GM12872 (cell line): Measurements from ENCODE around the gene TRIM72.

ENCODE experiments used
- CTCF ChIP-seq: IDR thresholded peaks from 3 replicates; pipeline ENCODE4 v1.5.1; 2011; ENCODE audit warnings: low read depth, mild to moderate bottlenecking, low read length, moderate library complexity; ENCODE audit not compliant: insufficient read depth

The TRIM72 gene

DNA sequence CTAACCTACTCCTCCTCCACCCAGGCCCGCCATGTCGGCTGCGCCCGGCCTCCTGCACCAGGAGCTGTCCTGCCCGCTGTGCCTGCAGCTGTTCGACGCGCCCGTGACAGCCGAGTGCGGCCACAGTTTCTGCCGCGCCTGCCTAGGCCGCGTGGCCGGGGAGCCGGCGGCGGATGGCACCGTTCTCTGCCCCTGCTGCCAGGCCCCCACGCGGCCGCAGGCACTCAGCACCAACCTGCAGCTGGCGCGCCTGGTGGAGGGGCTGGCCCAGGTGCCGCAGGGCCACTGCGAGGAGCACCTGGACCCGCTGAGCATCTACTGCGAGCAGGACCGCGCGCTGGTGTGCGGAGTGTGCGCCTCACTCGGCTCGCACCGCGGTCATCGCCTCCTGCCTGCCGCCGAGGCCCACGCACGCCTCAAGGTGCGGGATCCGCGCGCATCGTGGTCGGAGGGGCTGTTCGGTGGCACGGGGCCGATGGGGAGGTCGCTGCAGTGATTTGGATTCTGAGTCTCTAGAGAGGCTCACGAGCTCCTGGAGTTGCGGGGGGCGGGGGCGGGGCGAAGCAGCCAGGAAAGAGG is 878 bp downstream of the TRIM72 start:
- no peak for TF ChIP-seq CTCF

DNA sequence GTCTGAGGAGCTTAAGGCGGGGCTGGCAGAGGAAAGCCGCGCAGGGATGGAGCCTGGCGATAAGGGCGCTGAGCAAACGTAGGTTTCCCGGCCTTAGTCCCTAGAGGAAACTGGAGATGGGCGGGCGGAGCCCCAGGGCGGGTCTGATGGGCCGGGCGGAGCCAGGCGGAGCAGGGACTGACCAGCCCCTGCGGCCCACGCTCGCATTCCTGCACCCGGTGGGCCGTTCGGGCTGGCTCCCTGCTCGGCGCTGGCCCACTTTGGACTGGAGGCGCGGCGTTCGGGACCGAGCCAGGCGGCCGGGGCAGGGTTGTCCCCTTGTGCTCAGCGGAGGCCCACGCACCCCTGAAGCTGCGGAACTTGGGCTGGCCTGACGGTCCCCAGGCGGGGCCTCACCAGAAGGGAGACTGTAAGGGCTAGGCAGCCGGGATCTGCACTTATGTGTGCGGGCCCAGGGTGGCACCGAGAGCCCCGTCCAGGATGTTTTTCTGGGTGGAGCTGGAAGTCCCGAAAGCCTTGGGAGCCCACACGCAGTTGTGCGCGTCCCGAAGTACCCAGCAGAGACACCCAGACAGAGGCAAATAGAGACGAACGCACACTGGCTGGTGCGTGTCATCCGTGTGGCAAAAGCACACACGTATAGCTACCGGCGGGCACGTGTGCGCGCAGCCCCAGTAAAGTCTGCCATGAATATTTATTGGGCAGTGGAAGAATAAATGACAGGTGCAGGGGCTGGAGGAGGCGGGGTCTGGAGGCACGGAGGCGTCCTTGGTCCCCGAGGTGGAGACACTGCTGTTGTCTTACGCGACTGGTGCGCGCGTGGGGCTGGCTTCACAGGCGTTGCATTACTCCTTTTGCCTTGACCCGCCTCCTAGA is 1.6 kb downstream of the TRIM72 start:
- no peak for TF ChIP-seq CTCF

DNA sequence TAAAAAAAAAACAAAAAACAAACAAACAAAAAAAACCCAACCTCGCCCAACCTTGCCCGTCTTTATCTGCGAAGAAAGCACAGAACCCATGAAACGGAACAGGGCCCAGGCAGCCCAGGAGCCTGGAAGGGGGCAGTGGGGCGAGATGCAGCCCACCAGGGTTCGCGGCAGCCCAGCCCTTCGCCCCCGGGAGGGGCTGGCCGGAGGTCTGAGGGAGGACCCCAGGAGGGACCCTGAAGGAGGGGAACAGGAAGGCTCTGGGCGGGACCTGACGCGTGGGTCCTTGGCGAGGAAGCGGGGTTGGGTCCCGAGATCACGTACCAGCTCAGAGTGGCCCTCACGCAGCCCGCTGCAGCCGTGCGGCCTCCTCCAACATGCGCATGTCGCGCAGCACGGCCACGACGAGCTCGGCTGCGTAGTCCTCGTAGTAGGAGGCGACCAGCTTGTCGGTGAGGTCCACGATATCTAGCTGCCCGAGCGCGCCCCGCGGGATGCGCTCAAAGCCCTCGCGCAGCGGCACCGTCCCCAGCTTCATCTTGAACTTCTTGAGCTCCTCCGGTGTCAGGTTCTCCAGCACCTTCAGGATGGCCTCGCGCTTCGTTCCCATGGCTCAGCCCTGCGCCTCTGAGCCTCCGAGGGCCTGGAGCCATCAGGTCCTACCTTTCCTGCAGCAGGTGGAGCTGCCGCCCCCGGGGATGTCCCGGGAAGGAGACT is 2.7 kb downstream of the TRIM72 start, which contains the start of gene PYDC1:
PYDC1 (minus strand) TSS at position 714 of the 714 bp plus-strand sequence; CDS start at position 607, 107 bp downstream.
- no peak for TF ChIP-seq CTCF

DNA sequence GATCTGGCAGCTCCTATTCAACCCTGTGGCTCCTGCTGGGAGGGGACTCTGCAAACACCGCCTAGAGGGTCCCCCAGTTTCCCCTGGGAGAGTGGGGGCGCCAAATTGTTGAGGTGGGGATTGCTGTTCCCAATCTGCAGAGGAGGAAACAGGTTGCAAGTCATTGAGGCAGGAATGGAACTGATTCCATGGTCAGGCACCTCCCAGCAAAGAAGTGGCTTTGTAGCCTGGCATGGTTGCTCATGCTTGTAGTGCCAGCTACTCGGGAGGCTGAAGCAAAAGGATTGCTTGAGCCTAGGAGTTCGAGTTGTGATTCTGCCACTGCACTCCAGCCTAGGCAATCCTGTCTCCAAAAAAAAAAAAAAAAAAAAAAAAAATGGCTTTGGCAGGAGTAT is 3.2 kb downstream of the TRIM72 start:
- no peak for TF ChIP-seq CTCF

DNA sequence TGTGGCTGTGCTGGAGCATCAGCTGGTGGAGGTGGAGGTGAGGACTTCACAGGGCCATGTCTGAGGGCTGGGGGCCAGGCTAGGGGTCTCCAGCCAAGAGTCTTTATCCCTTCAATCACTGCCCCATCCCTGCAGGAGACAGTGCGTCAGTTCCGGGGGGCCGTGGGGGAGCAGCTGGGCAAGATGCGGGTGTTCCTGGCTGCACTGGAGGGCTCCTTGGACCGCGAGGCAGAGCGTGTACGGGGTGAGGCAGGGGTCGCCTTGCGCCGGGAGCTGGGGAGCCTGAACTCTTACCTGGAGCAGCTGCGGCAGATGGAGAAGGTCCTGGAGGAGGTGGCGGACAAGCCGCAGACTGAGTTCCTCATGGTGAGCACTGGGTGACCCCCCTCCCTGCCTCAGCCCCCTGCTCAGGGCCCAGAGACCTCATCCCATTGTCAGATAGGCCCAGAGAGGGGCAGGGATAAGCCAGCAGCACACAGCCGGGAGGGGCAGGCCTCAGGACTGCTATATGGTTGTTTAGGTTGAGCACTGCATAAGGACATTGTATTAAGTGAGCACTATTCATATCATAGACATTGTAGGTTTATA is 5.3 kb downstream of the TRIM72 start:
- no peak for TF ChIP-seq CTCF

DNA sequence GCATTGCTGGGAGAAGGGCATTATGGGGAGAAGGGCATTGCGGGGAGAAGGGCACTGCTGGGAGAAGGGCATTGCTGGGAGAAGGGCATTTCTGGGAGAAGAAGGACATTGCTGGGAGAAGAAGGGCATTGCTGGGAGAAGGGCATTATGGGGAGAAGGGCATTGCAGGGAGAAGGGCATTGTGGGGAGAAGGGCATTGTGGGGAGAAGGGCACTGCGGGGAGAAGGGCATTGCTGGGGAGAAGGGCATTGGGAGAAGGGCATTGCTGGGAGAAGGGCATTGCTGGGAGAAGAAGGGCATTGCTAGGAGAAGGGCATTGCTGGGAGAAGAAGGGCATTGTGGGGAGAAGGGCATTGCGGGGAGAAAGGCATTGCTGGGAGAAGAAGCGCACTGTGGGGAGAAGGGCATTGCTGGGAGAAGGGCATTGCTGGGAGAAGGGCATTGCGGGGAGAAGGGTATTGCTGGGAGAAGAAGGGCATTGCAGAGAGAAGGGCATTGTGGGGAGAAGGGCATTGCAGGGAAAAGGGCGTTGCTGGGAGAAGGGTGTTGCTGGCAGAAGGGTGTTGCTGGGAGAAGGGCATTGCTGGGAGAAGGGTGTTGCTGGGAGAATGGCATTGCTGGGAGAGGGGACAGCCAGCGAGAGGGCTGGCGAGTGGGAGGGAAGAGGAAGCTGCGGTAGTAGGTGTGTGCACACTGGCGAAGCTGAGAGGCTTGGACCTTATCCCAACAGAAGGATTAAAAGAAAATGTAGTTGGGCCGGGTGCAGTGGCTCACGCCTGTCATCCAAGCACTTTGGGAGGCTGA is 7.6 kb downstream of the TRIM72 start:
- no peak for TF ChIP-seq CTCF
